ENCODE measurements around the gene RNF113B. TPM values are rescaled to one million over a fixed set of nuclear protein-coding genes. Genes with fewer than 3 reads are reported as not detected.

Gene RNF113B
- total RNA-seq, 8 experiments from 2014 or later = 0.14 to 8.3 (median 0.32) TPM; not detected in 1

- no peak for ATAC-seq (replicated peaks in 6 of 8)
- H3K4me1 ChIP-seq (replicated peaks in 1 of 2) = no peaks in the 10 kb centered on the region
- 20 to 100% (median 90%) methylated on average over 1 of the region's 1 CpG; no CpG with 5 or more reads in 3 of the 10 experiments for WGBS, 10 experiments
- H3K27ac ChIP-seq = no peak overlapping the region
- H3K4me3 ChIP-seq = no peak overlapping the region
- in situ Hi-C loops (cut with MboI; ENCODE audit: low pct_unique_long_range_greater_than_20kb in 2 of 9, low sequenced_read_pairs in 9 of 9, unreplicated experiment in 9 of 9) = no loop called here
These were observed 19.5 kb downstream of the RNF113B start for GRCh38 chr13:98157609-98158008.

GRCh38 chr13:98157188-98157587 lies 19.9 kb downstream of the RNF113B start:
- no peaks in the 10 kb centered on the region for H3K4me1 ChIP-seq (replicated peaks in 1 of 2)
- WGBS, 10 experiments = 80 to 100% (median 93%) methylated on average over 1 to 5 of the region's 7 CpGs; no CpG with 5 or more reads in 2 of the 10 experiments
- H3K4me3 ChIP-seq = no peak overlapping the region
- in situ Hi-C loops (cut with MboI; ENCODE audit: low pct_unique_long_range_greater_than_20kb in 2 of 9, low sequenced_read_pairs in 9 of 9, unreplicated experiment in 9 of 9) = no loop called here
- no peak overlapping the region for H3K27ac ChIP-seq
- no peak for ATAC-seq (replicated peaks in 6 of 8)

DNA sequence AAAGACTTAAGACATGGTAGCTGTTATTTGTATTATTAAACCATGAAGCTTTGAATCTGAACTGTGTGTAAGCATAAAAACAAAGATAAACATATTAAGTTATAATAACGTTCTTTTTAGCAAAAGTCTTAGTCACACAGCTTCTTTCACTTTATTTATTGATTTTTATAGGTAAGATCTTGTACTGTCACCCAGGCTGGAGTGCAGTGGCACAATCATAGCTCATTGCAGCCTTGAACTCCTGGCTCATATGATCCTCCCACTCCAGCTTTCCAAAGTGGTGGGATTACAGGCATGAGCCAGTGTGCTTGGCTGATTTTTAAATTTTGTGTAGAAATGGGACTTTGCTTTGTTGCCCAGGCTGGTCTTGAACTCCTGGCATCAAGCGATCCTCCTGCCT lies 20.8 kb downstream of the RNF113B start:
- H3K4me1 ChIP-seq (replicated peaks in 1 of 2) = no peaks in the 10 kb centered on the region
- in situ Hi-C loops (cut with MboI; ENCODE audit: low pct_unique_long_range_greater_than_20kb in 2 of 9, low sequenced_read_pairs in 9 of 9, unreplicated experiment in 9 of 9) = no loop called here
- WGBS, 10 experiments = 44 to 100% (median 73%) methylated on average over 1 to 2 of the region's 2 CpGs; no CpG with 5 or more reads in 1 of the 10 experiments

DNA sequence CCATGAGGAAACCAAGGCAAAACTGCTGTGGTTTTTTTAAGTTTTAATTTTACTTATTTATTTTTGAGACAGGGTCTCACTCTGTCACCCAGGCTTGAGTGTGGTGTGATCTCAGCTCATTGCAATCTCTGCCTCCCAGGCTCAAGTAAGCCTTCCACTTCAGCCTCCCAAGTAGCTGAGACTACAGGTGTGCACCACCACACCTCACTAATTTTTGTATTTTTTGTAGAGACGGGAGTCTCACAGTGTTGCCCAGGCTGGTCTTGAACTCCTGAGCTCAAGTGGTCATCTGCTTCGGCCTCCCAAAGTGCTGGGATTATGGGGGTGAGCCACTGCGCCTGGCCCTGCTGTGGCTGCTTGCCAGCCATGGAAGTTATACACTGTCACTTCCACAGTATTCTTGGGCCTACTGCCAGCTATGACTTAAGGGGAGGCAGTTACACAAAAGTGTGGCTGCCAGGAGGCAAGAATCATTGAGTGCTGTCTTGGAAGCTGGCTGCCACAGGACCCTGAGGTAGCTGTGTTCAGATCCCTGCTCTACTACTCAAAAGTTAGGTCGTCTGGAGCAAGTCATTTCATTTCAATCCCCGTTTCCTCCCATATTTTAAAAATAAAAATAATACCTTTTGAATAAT lies 21.5 kb downstream of the RNF113B start:
- no peaks in the 10 kb centered on the region for H3K4me1 ChIP-seq (replicated peaks in 1 of 2)
- H3K4me3 ChIP-seq = no peak overlapping the region
- peak in 1 of 8 experiments; percentile 58 for ATAC-seq (replicated peaks in 6 of 8)
- WGBS, 10 experiments = 67 to 100% (median 80%) methylated on average over 1 to 4 of the region's 5 CpGs; no CpG with 5 or more reads in 2 of the 10 experiments
- in situ Hi-C loops (cut with MboI; ENCODE audit: low pct_unique_long_range_greater_than_20kb in 2 of 9, low sequenced_read_pairs in 9 of 9, unreplicated experiment in 9 of 9) = no loop called here
- no peak overlapping the region for H3K27ac ChIP-seq

More for the DNA sequence above, 20.8 kb downstream of the RNF113B start:
- Histone ChIP-seq H3K4me3 (no peak overlapping the region), H3K27ac (no peak overlapping the region)
- ATAC-seq (replicated peaks in 6 of 8) = no peak

DNA sequence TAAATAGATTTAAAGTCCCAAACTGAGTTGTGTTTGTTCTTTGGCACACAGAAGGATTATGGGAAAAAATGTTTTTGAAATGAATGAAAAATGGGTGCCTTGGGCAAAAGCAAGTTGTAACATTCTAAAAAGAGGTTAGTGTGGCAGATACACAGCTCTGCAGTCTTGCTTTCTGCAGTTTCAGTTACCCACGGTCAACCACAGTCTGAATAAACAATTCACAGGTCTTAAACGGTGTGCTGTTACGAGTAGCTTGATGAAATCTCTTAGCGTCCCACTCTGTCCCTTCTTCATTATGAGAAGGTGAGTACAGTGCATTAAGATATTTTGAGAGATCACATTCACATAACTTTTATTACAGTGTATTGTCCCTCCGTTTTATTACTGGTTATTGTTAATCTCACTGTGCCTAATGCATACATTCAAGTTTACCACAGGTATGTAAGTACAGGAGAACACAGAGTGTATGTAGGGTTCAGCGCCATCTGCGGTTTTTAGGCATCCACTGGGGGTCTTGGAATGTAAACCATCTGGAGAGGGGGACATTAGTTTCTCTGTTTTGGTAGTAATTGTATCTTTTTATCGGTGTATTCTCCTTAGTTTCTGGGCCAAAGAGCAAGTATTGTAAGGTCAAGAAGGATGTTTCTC lies 26.1 kb downstream of the RNF113B start:
- 78 to 100% (median 97%) methylated on average over 4 to 8 of the region's 8 CpGs; no CpG with 5 or more reads in 1 of the 10 experiments for WGBS, 10 experiments

DNA sequence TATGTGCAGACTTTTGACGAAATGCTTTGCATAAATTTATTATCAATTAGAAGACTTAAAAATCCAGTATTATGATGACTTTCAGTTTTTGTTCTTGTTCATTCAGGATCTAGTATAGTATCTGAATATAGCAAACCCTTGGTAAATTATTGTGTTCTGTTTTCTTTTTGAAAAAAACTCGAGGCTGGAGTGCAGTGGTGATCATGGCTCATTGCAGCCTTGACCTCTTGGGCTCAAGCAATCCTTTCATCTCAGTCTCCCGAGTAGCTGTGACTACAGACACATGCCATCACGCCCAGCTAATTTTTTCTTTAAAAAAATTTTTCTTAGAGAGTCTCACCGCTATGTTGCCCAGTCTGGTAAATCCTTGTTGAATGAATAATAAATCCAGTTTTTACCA lies 29.5 kb downstream of the RNF113B start:
- no peak for ATAC-seq (replicated peaks in 6 of 8)
- H3K4me3 ChIP-seq = no peak overlapping the region
- H3K4me1 ChIP-seq (replicated peaks in 1 of 2) = peaks cover 12 to 20% of the 10 kb centered on the region in 2 donors
- 38 to 76% (median 58%) methylated on average over 2 to 5 of the region's 5 CpGs; no CpG with 5 or more reads in 2 of the 10 experiments for WGBS, 10 experiments
- no peak overlapping the region for H3K27ac ChIP-seq
- in situ Hi-C loops (cut with MboI; ENCODE audit: low pct_unique_long_range_greater_than_20kb in 2 of 9, low sequenced_read_pairs in 9 of 9, unreplicated experiment in 9 of 9) = loop anchor here in 2 of 9 experiments (25.0 kb wide), 2 partner anchors 90 to 265 kb away; no protein-coding TSS in a partner anchor

More for the DNA sequence above, 26.1 kb downstream of the RNF113B start:
- H3K27ac ChIP-seq = no peak overlapping the region
- no peak for ATAC-seq (replicated peaks in 6 of 8)
- H3K4me1 ChIP-seq (replicated peaks in 1 of 2) = peaks cover 0 to 11% of the 10 kb centered on the region in 2 donors
- no peak overlapping the region for H3K4me3 ChIP-seq
- in situ Hi-C loops (cut with MboI; ENCODE audit: low pct_unique_long_range_greater_than_20kb in 2 of 9, low sequenced_read_pairs in 9 of 9, unreplicated experiment in 9 of 9) = no loop called here

DNA sequence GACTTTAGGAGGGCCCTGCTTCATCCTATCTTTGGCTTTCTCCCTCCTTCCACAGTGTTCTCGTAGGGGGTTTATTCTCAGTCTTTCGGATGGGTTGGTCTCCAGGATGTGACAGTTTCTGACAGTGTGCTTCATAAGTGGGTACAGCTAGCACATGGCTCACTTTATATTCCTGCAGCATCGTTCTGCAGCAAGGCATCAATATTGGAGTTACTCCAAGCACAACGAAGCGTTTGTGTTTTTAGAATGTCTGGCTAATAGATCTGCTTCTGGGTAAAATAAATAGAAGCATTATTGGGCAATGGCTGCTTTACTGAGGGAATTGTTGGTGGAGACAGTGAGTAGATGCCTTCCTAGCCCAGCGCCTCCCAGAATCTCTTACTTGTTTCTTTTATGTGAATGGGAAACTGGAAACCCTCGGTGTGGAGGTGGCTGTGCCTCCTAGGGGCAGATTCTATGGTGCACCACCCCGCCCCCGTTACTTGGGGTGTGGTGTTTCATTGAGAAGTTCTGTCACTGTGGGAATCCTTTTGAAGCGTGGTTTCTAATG lies 32.2 kb downstream of the RNF113B start:
- no peak overlapping the region for H3K27ac ChIP-seq
- 9 to 31% (median 20%) methylated on average over 2 to 10 of the region's 10 CpGs; no CpG with 5 or more reads in 3 of the 10 experiments for WGBS, 10 experiments

DNA sequence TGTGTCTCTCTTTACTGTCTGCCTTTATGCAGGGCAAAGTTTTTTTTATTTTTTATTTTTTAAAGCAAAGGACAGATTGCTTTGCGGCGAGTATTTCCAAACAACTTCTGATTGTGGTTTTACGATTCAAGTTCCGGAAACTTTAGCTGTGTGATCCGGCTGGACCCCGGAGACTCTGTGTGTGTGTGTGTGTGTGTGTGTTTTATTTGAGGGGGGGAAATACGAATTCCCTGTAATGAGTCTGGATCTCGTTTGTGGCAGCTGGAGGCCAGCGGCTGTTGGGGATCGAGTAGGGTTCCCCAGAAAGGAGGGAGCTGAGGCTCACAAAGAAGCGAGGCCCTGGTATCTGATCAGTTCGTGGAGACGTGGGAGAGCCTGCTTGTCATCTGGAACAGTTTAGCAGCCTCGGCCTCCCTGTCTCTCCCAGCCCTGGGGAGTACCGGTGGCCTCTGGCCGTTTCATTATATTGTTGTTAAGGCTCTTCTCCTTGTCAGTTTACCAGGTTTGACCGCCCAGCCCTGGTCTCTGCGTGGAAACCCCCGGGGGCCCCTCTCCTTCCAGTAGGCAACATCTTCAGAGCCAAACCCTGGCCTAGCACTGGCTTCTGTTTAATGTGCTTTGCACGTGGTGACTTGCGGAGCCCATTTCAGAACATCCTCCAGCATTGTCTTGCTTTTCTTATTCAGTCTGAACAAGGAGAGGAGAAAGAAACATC lies 32.9 kb downstream of the RNF113B start:
- 0 to 9% (median 2%) methylated on average over 1 to 12 of the region's 21 CpGs; no CpG with 5 or more reads in 2 of the 10 experiments for WGBS, 10 experiments
- H3K27ac ChIP-seq = no peak overlapping the region
- H3K4me1 ChIP-seq (replicated peaks in 1 of 2) = peaks cover 14 to 22% of the 10 kb centered on the region in 2 donors
- H3K4me3 ChIP-seq = peak overlapping the region; percentile 60 to 98 (median 88)
- peak in 2 of 8 experiments; percentile 3 to 8 for ATAC-seq (replicated peaks in 6 of 8)
- in situ Hi-C loops (cut with MboI; ENCODE audit: low pct_unique_long_range_greater_than_20kb in 2 of 9, low sequenced_read_pairs in 9 of 9, unreplicated experiment in 9 of 9) = loop anchor here in 2 of 9 experiments (25.0 kb wide), 2 partner anchors 93 to 268 kb away; no protein-coding TSS in a partner anchor

More for the DNA sequence above, 32.2 kb downstream of the RNF113B start:
- ATAC-seq (replicated peaks in 6 of 8) = no peak
- in situ Hi-C loops (cut with MboI; ENCODE audit: low pct_unique_long_range_greater_than_20kb in 2 of 9, low sequenced_read_pairs in 9 of 9, unreplicated experiment in 9 of 9) = loop anchor here in 2 of 9 experiments (25.0 kb wide), 2 partner anchors 92 to 267 kb away; no protein-coding TSS in a partner anchor
- Histone ChIP-seq H3K4me3 (peak overlapping the region; percentile 60 to 98 (median 88)), H3K4me1 (replicated peaks in 1 of 2) (peaks cover 14 to 22% of the 10 kb centered on the region in 2 donors)

- H3K4me3 ChIP-seq = peak overlapping the region; percentile 60 to 98 (median 88)
- H3K27ac ChIP-seq = peak overlapping the region; percentile 54 to 69
- 13% methylated on average over 15 of the region's 60 CpGs; no CpG with 5 or more reads in 9 of the 10 experiments for whole genome bisulfite sequencing, 10 experiments
- peak in 1 of 8 experiments; percentile 5 for ATAC-seq (replicated peaks in 6 of 8)
- H3K4me1 ChIP-seq (replicated peaks in 1 of 2) = peaks cover 14 to 22% of the 10 kb centered on the region in 2 donors
- in situ Hi-C loops (cut with MboI; ENCODE audit: low pct_unique_long_range_greater_than_20kb in 2 of 9, low sequenced_read_pairs in 9 of 9, unreplicated experiment in 9 of 9) = loop anchor here in 2 of 9 experiments (25.0 kb wide), 2 partner anchors 94 to 269 kb away; no protein-coding TSS in a partner anchor
These were observed 33.5 kb downstream of the RNF113B start for GRCh38 chr13:98143601-98144026.

GRCh38 chr13:98143157-98143553 lies 33.9 kb downstream of the RNF113B start:
- in situ Hi-C loops (cut with MboI; ENCODE audit: low pct_unique_long_range_greater_than_20kb in 2 of 9, low sequenced_read_pairs in 9 of 9, unreplicated experiment in 9 of 9) = loop anchor here in 2 of 9 experiments (25.0 kb wide), 2 partner anchors 94 to 269 kb away; no protein-coding TSS in a partner anchor
- Histone ChIP-seq H3K4me1 (replicated peaks in 1 of 2) (peaks cover 14 to 22% of the 10 kb centered on the region in 2 donors), H3K27ac (peak overlapping the region; percentile 54 to 69), H3K4me3 (peak overlapping the region; percentile 60 to 98 (median 88))
- ATAC-seq (replicated peaks in 6 of 8) = peak in 3 of 8 experiments; percentile 26 to 61 (median 47)
- no CpG with 5 or more reads among the region's 66 CpGs for WGBS, 10 experiments

GRCh38 chr13:98142380-98143156 lies 34.5 kb downstream of the RNF113B start, which contains the start of gene FARP1:
TSS of gene FARP1 (plus strand) at chr13:98143094. CDS start at chr13:98213243, 70,149 bp downstream.
- peak within 1 kb of the TSS; percentile 54 to 72 for H3K27ac ChIP-seq
- in situ Hi-C loops (cut with MboI; ENCODE audit: low pct_unique_long_range_greater_than_20kb in 2 of 9, low sequenced_read_pairs in 9 of 9, unreplicated experiment in 9 of 9) = loop anchor here in 2 of 9 experiments (25.0 kb wide), 2 partner anchors 95 to 270 kb away; no protein-coding TSS in a partner anchor

More at GRCh38 chr13:98142380-98143156, 34.5 kb downstream of the RNF113B start, which contains the start of gene FARP1:
- peak within 1 kb of the TSS; percentile 60 to 98 (median 88) for H3K4me3 ChIP-seq
- WGBS, 10 experiments = 20% methylated on average over 2 of the region's 98 CpGs; no CpG with 5 or more reads in 9 of the 10 experiments
- H3K4me1 ChIP-seq (replicated peaks in 1 of 2) = peaks cover 14 to 22% of the 10 kb centered on the region in 2 donors
- ATAC-seq (replicated peaks in 6 of 8) = peak; percentile 73 to 92 (median 89)

Measured in motor neuron (in vitro differentiated cells).